Mucosa of rectum (tissue), 2 donors: ENCODE data around the gene C2orf15.
"Not testable (repeated sequence)": the region's sequence is repeated elsewhere in the genome, so short reads cannot be mapped to it uniquely, and the experiment has no call there.

Experiments used
- H3K27ac ChIP-seq, 2 donors: one replicate each; pipeline ENCODE4 v1.7.0; 2013; ENCODE audit warnings: inconsistent platforms in 2 of 2, low read depth in 2 of 2, low read length in 2 of 2
- H3K27me3 ChIP-seq, 2 donors: one replicate each; pipeline ENCODE4 v1.7.0; 2013; ENCODE audit warnings: low read length in 2 of 2; ENCODE audit not compliant: control insufficient read depth in 2 of 2, insufficient read depth in 2 of 2
- H3K36me3 ChIP-seq, 2 donors: one replicate each; pipeline ENCODE4 v1.7.0; 2013; ENCODE audit warnings: low read length in 2 of 2; ENCODE audit not compliant: control insufficient read depth in 2 of 2, insufficient read depth in 2 of 2
- H3K4me1 ChIP-seq, 2 donors: one replicate each; pipeline ENCODE4 v1.7.0; 2013; ENCODE audit warnings: low read length in 2 of 2, mild to moderate bottlenecking in 1 of 2; ENCODE audit not compliant: control insufficient read depth in 2 of 2, insufficient read depth in 2 of 2
- H3K4me3 ChIP-seq, 2 donors: one replicate each; pipeline ENCODE4 v1.7.0; 2013; ENCODE audit warnings: low read length in 2 of 2
- H3K9ac ChIP-seq, 2 donors: one replicate each; pipeline ENCODE4 v1.7.0; 2013; ENCODE audit warnings: low read length in 2 of 2, low read depth in 1 of 2, mild to moderate bottlenecking in 1 of 2
- H3K9me3 ChIP-seq, 2 donors: one replicate each; pipeline ENCODE4 v1.7.0; 2013; ENCODE audit warnings: low read length in 2 of 2; ENCODE audit not compliant: control insufficient read depth in 2 of 2
- donor health status: healthy.
- donor health status: Normal muscosa, but diverticular disease.

Gene C2orf15

GRCh38 chr2:99141110-99142108 is at the start of gene C2orf15:
TSS of gene C2orf15 (plus strand) at chr2:99141707. CDS start at chr2:99150559, 8,852 bp downstream.
- peak within 1 kb of the TSS; percentile 95 to 99 for H3K27ac ChIP-seq
- H3K9ac ChIP-seq: peak within 1 kb of the TSS; percentile 93 to 99
- no peaks in the 10 kb centered on the region for H3K27me3 ChIP-seq
- H3K4me1 ChIP-seq: peaks cover 8 to 12% of the 10 kb centered on the region in 2 donors
- H3K36me3 ChIP-seq: no peaks in the 10 kb centered on the region
- H3K4me3 ChIP-seq: peak within 1 kb of the TSS; percentile 95 to 98
- no peaks in the 10 kb centered on the region for H3K9me3 ChIP-seq

GRCh38 chr2:99096728-99097127 is 44.8 kb upstream of the C2orf15 start:
- Histone ChIP-seq H3K27ac (no peak overlapping the region), H3K4me1 (no peaks in the 10 kb centered on the region), H3K9ac (no peak overlapping the region), H3K9me3 (no peaks in the 10 kb centered on the region), H3K36me3 (no peaks in the 10 kb centered on the region), H3K4me3 (no peak overlapping the region), H3K27me3 (no peaks in the 10 kb centered on the region)

- H3K9ac ChIP-seq: no peak overlapping the region
- no peaks in the 10 kb centered on the region for H3K4me1 ChIP-seq
- H3K27me3 ChIP-seq: no peaks in the 10 kb centered on the region
- no peak overlapping the region for H3K27ac ChIP-seq
- H3K4me3 ChIP-seq: no peak overlapping the region
- H3K36me3 ChIP-seq: no peaks in the 10 kb centered on the region
- no peaks in the 10 kb centered on the region for H3K9me3 ChIP-seq
These were observed 39.8 kb upstream of the C2orf15 start for GRCh38 chr2:99101697-99102096.

- H3K4me1 ChIP-seq: no peaks in the 10 kb centered on the region
- no peak overlapping the region for H3K4me3 ChIP-seq
- H3K9ac ChIP-seq: no peak overlapping the region
- no peak overlapping the region for H3K27ac ChIP-seq
- H3K27me3 ChIP-seq: no peaks in the 10 kb centered on the region
- H3K9me3 ChIP-seq: no peaks in the 10 kb centered on the region
- H3K36me3 ChIP-seq: no peaks in the 10 kb centered on the region
These were observed 37.5 kb upstream of the C2orf15 start for GRCh38 chr2:99104006-99104405.

GRCh38 chr2:99106913-99107312 is 34.6 kb upstream of the C2orf15 start:
- Histone ChIP-seq H3K4me3 (no peak overlapping the region), H3K4me1 (no peaks in the 10 kb centered on the region), H3K27ac (no peak overlapping the region), H3K36me3 (no peaks in the 10 kb centered on the region), H3K9me3 (no peaks in the 10 kb centered on the region), H3K27me3 (no peaks in the 10 kb centered on the region), H3K9ac (no peak overlapping the region)

- H3K4me3 ChIP-seq: no peak overlapping the region
- H3K9ac ChIP-seq: no peak overlapping the region
- H3K4me1 ChIP-seq: no peaks in the 10 kb centered on the region
- no peaks in the 10 kb centered on the region for H3K27me3 ChIP-seq
- H3K27ac ChIP-seq: no peak overlapping the region
- H3K9me3 ChIP-seq: no peaks in the 10 kb centered on the region
- H3K36me3 ChIP-seq: no peaks in the 10 kb centered on the region
These were observed 30.3 kb upstream of the C2orf15 start for GRCh38 chr2:99111236-99111635.

GRCh38 chr2:99111945-99112344 is 29.6 kb upstream of the C2orf15 start:
- no peaks in the 10 kb centered on the region for H3K27me3 ChIP-seq
- H3K9me3 ChIP-seq: no peaks in the 10 kb centered on the region
- no peak overlapping the region for H3K9ac ChIP-seq
- no peaks in the 10 kb centered on the region for H3K36me3 ChIP-seq
- H3K4me1 ChIP-seq: no peaks in the 10 kb centered on the region
- no peak overlapping the region for H3K4me3 ChIP-seq
- no peak overlapping the region for H3K27ac ChIP-seq

GRCh38 chr2:99112617-99113016 is 28.9 kb upstream of the C2orf15 start:
- H3K9ac ChIP-seq: no peak overlapping the region
- no peak overlapping the region for H3K4me3 ChIP-seq
- H3K9me3 ChIP-seq: no peaks in the 10 kb centered on the region
- no peaks in the 10 kb centered on the region for H3K36me3 ChIP-seq
- H3K4me1 ChIP-seq: no peaks in the 10 kb centered on the region
- no peak overlapping the region for H3K27ac ChIP-seq
- H3K27me3 ChIP-seq: no peaks in the 10 kb centered on the region

GRCh38 chr2:99127981-99128380 is 13.5 kb upstream of the C2orf15 start:
- H3K9me3 ChIP-seq: peaks cover 3 to 4% of the 10 kb centered on the region in 2 donors

GRCh38 chr2:99135044-99135556 is 6.4 kb upstream of the C2orf15 start:
- H3K9ac ChIP-seq, H3K36me3 ChIP-seq, H3K9me3 ChIP-seq, H3K27ac ChIP-seq, H3K4me3 ChIP-seq, H3K4me1 ChIP-seq, H3K27me3 ChIP-seq: not testable (repeated sequence)

More at GRCh38 chr2:99127981-99128380, 13.5 kb upstream of the C2orf15 start:
- Histone ChIP-seq H3K9ac (no peak overlapping the region), H3K27me3 (no peaks in the 10 kb centered on the region), H3K4me3 (no peak overlapping the region), H3K36me3 (peaks cover 7 to 9% of the 10 kb centered on the region in 2 donors), H3K4me1 (no peaks in the 10 kb centered on the region), H3K27ac (no peak overlapping the region)
